Stimulated activated CD4-positive, alpha-beta T cell treated with anti-CD3 and anti-CD28 coated beads, Interleukin-2, amount 100 ng/mL, for 48 hours (primary cell): ENCODE measurements around the gene CLDN22.
A peak's percentile ranks its signal among the peaks of the same experiment; 100 is the strongest.

Experiments
- DNase-seq, 2 donors: peaks; one replicate each; pipeline ENCODE4 v3.0.0-alpha.2; 2020

CLDN22 gene

GRCh38 chr4:183320211-183321059, at the start of gene CLDN22:
Gene CLDN22 (minus strand): TSS chr4:183320276. CDS start chr4:183320218, 58 bp downstream.
- DNase-seq, result no peak

GRCh38 chr4:183369073-183369472, 49.0 kb upstream of the CLDN22 start:
- no peak for DNase-seq

GRCh38 chr4:183366206-183366835, 46.2 kb upstream of the CLDN22 start:
- DNase-seq, result no peak

- DNase-seq, result no peak
These were observed 43.9 kb upstream of the CLDN22 start for GRCh38 chr4:183364025-183364424.

- DNase-seq, result no peak
These were observed 43.0 kb upstream of the CLDN22 start for GRCh38 chr4:183362916-183363542.

- no peak for DNase-seq
These were observed 42.0 kb upstream of the CLDN22 start for GRCh38 chr4:183362036-183362435.

GRCh38 chr4:183360161-183360919, 40.3 kb upstream of the CLDN22 start:
- no peak for DNase-seq

GRCh38 chr4:183358215-183358755, 38.2 kb upstream of the CLDN22 start:
- DNase-seq, result no peak

- no peak for DNase-seq
These were observed 37.0 kb upstream of the CLDN22 start for GRCh38 chr4:183356931-183357675.

- DNase-seq, result no peak
These were observed 36.2 kb upstream of the CLDN22 start for GRCh38 chr4:183356173-183356830.

GRCh38 chr4:183355405-183355804, 35.3 kb upstream of the CLDN22 start:
- DNase-seq, result no peak

- no peak for DNase-seq
These were observed 34.1 kb upstream of the CLDN22 start for GRCh38 chr4:183354219-183354618.

- DNase-seq, result no peak
These were observed 33.5 kb upstream of the CLDN22 start for GRCh38 chr4:183353557-183353956.

GRCh38 chr4:183352546-183352945, 32.5 kb upstream of the CLDN22 start:
- no peak for DNase-seq

GRCh38 chr4:183350317-183351071, 30.4 kb upstream of the CLDN22 start:
- no peak for DNase-seq

- no peak for DNase-seq
These were observed 29.6 kb upstream of the CLDN22 start for GRCh38 chr4:183349673-183350072.

- DNase-seq, result peak; percentile 28 to 32
These were observed 28.9 kb upstream of the CLDN22 start for GRCh38 chr4:183348706-183349659.

- DNase-seq, result no peak
These were observed 28.1 kb upstream of the CLDN22 start for GRCh38 chr4:183348136-183348535.

- DNase-seq, result no peak
These were observed 27.5 kb upstream of the CLDN22 start for GRCh38 chr4:183347566-183347965.
